ENCODE data around the gene UGGT1. TPM values are rescaled to one million over a fixed set of nuclear protein-coding genes. Genes with fewer than 3 reads are reported as not detected.

Gene UGGT1
- total and polyA plus RNA-seq, 2 experiments from 2014 or later, result 11.5 to 65.0 TPM

- Mint-ChIP-seq H3K9me3 (no peaks in the 10 kb centered on the region), H3K4me3 (no peak overlapping the region), H3K4me1 (0 out of 3 replicates have a peak, but pooled peaks cover 2% of the 10 kb centered on the region), H3K27me3 (ENCODE audit: insufficient read depth, low read depth, poor library complexity) (no peaks in the 10 kb centered on the region), H3K36me3 (ENCODE audit: low read depth) (no peaks in the 10 kb centered on the region), H3K27ac (no peak overlapping the region)
- no peak for ATAC-seq
- no peaks in the 10 kb centered on the region for H3F3A ChIP-seq (replicated peaks; ENCODE audit: low read depth)
- no peak overlapping the region for H3K4me2 ChIP-seq
- no peak for TF ChIP-seq REST (IDR thresholded peaks at IDR 0.05; ENCODE audit: unreplicated experiment)
- TF ChIP-seq NANOG (IDR thresholded peaks at IDR 0.05; ENCODE audit: borderline replicate concordance), result no peak
- no peak for TF ChIP-seq ZNF331 (CRISPR knock-in tag; IDR thresholded peaks at IDR 0.05; ENCODE audit: low read depth)
- no peak for TF ChIP-seq CTCF (conservative IDR thresholded peaks at IDR 0.05; ENCODE audit: low read depth in 2 of 2)
- TF ChIP-seq POLR2AphosphoS5 (IDR thresholded peaks at IDR 0.05; ENCODE audit: low read depth), result no peak
- TF ChIP-seq ZNF114 (CRISPR knock-in tag; IDR thresholded peaks at IDR 0.05), result no peak
- no peak for TF ChIP-seq JUNB (IDR thresholded peaks at IDR 0.05; ENCODE audit: unreplicated experiment)
- TF ChIP-seq ETS1 (IDR thresholded peaks at IDR 0.05), result no peak
- TF ChIP-seq CREB1 (CRISPR knock-in tag; IDR thresholded peaks at IDR 0.05; ENCODE audit: low read depth), result no peak
- TF ChIP-seq ZNF462 (CRISPR knock-in tag; IDR thresholded peaks at IDR 0.05), result no peak
- TF ChIP-seq EZH2phosphoT487 (IDR thresholded peaks at IDR 0.05; ENCODE audit: unreplicated experiment), result no peak
- no peak for TF ChIP-seq STAT1 (IDR thresholded peaks at IDR 0.05; ENCODE audit: unreplicated experiment)
- H3K79me2 ChIP-seq (replicated peaks; ENCODE audit: insufficient read depth), result no peaks in the 10 kb centered on the region
- no peak overlapping the region for H3K4me3 ChIP-seq
- no peak overlapping the region for H3K27ac ChIP-seq (ENCODE audit: low read depth)
- no peaks in the 10 kb centered on the region for H3K36me3 ChIP-seq (ENCODE audit: insufficient read depth)
- no peaks in the 10 kb centered on the region; the same call in 1 of the 2 replicates for H4K20me1 ChIP-seq (replicated peaks; ENCODE audit: insufficient read depth)
- H2AFZ ChIP-seq, result no peak overlapping the region
- DNase-seq (ENCODE audit: low spot score), result no peak
- H3K27me3 ChIP-seq (ENCODE audit: insufficient read depth), result no peaks in the 10 kb centered on the region
- 0 out of 2 replicates have a peak, but pooled peaks cover 5% of the 10 kb centered on the region for H3K9me2 ChIP-seq (ENCODE audit: insufficient read depth)
- H3K4me1 ChIP-seq (ENCODE audit: insufficient read depth), result no peaks in the 10 kb centered on the region
Measured at GRCh38 chr2:128058114-128058513, 32.9 kb upstream of the UGGT1 start.
